GM12878 (cell line): ENCODE data around the gene PDCD10.

Experiments used
- CHD4 ChIP-seq: fragments of 200-600 bp; sonication (generic); IDR thresholded peaks from 2 replicates; pipeline ENCODE4 v1.6.1; 2016; ENCODE audit warnings: mild to moderate bottlenecking
- EP300 ChIP-seq, 2 experiments: fragments of 150-350 bp in 1 of 2; IDR thresholded peaks; 2 replicates each; pipeline ENCODE4 v1.6.1; 2011 to 2012; ENCODE audit warnings: low read depth in 2 of 2, low read length in 2 of 2, borderline replicate concordance in 1 of 2, improper control_type of control experiment in 1 of 2, inconsistent platforms in 1 of 2; ENCODE audit not compliant: control insufficient read depth in 1 of 2
- GATAD2B ChIP-seq: fragments of 450-650 bp; conservative IDR thresholded peaks from 2 replicates; pipeline ENCODE4 v1.6.1; 2017; ENCODE audit warnings: low read depth, mild to moderate bottlenecking, moderate library complexity
- JUND ChIP-seq: IDR thresholded peaks from 2 replicates; pipeline ENCODE4 v1.6.1; 2012; ENCODE audit warnings: low read depth, mild to moderate bottlenecking, low read length, improper control_type of control experiment, moderate library complexity
- MEF2B ChIP-seq: fragments of 450-650 bp; IDR thresholded peaks from 2 replicates; pipeline ENCODE4 v1.6.1; 2018; ENCODE audit warnings: mild to moderate bottlenecking, moderate library complexity; ENCODE audit not compliant: partially characterized antibody, poor library complexity, severe bottlenecking
- NFIC ChIP-seq: IDR thresholded peaks from 2 replicates; pipeline ENCODE4 v1.6.1; 2012; ENCODE audit warnings: low read depth, mild to moderate bottlenecking, inconsistent platforms, low read length, moderate library complexity
- POLR2AphosphoS2 ChIP-seq: IDR thresholded peaks from 2 replicates; pipeline ENCODE4 v1.6.1; 2011; ENCODE audit warnings: low read depth, mild to moderate bottlenecking, low read length, improper control_type of control experiment, moderate library complexity
- TCF7 ChIP-seq: IDR thresholded peaks from 2 replicates; pipeline ENCODE4 v1.6.1; 2014; ENCODE audit warnings: antibody characterized with exemption, borderline replicate concordance
- TF ChIP-seq, protein P1 (sequence below), 3 experiments: IDR thresholded peaks in 2 of 3; conservative IDR thresholded peaks in 1 of 3; 2 replicates each; pipeline ENCODE4 v1.5.1; 2011; ENCODE audit warnings: low read depth in 3 of 3, low read length in 3 of 3, mild to moderate bottlenecking in 3 of 3, control low read depth in 2 of 3, moderate library complexity in 2 of 3, inconsistent platforms in 1 of 3, mixed read lengths in 1 of 3; ENCODE audit not compliant: control insufficient read depth in 2 of 3, insufficient read depth in 1 of 3; ENCODE audit errors: extremely low read depth in 1 of 3
- TF ChIP-seq, protein P2 (sequence below): IDR thresholded peaks from 2 replicates; pipeline ENCODE4 v1.6.1; 2012; ENCODE audit warnings: mild to moderate bottlenecking, low read depth, low read length
- TF ChIP-seq, protein P3 (sequence below): IDR thresholded peaks from 2 replicates; pipeline ENCODE4 v1.6.1; 2011; ENCODE audit warnings: borderline replicate concordance, low read depth, mild to moderate bottlenecking, moderate library complexity, low read length; ENCODE audit not compliant: insufficient read depth, poor library complexity, severe bottlenecking

DNA sequence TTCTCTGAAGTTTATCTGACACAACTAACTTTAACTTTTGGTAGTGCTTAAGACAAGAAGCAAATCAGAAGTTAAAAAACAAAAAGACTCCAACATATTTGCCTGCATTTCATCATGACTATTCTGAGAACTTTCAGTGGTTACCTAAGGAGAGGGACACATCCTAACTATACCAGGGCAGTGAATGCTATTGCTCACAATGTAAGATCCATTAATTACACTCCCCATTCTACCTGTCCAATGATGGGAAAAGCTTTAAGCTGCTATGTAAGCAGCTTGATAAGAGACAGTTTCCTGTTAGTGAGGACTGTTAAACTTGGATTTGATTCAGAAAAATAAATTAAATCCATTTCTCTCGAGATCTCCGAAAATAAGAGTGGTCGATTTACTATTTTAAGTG lies 38.3 kb upstream of the PDCD10 start:
- TF ChIP-seq MEF2B: no peak
- no peak for TF ChIP-seq CHD4
- TF ChIP-seq NFIC: no peak
- TF ChIP-seq, protein P1, sequence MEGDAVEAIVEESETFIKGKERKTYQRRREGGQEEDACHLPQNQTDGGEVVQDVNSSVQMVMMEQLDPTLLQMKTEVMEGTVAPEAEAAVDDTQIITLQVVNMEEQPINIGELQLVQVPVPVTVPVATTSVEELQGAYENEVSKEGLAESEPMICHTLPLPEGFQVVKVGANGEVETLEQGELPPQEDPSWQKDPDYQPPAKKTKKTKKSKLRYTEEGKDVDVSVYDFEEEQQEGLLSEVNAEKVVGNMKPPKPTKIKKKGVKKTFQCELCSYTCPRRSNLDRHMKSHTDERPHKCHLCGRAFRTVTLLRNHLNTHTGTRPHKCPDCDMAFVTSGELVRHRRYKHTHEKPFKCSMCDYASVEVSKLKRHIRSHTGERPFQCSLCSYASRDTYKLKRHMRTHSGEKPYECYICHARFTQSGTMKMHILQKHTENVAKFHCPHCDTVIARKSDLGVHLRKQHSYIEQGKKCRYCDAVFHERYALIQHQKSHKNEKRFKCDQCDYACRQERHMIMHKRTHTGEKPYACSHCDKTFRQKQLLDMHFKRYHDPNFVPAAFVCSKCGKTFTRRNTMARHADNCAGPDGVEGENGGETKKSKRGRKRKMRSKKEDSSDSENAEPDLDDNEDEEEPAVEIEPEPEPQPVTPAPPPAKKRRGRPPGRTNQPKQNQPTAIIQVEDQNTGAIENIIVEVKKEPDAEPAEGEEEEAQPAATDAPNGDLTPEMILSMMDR (IDR thresholded peaks at IDR 0.05 in 2 of 3, conservative IDR thresholded peaks at IDR 0.05 in 1 of 3; ENCODE audit: control insufficient read depth in 2 of 3, extremely low read depth in 1 of 3, insufficient read depth in 1 of 3, low read depth in 3 of 3, low read length in 3 of 3): no peak
- no peak for TF ChIP-seq GATAD2B
- no peak for TF ChIP-seq TCF7
- TF ChIP-seq, protein P2, sequence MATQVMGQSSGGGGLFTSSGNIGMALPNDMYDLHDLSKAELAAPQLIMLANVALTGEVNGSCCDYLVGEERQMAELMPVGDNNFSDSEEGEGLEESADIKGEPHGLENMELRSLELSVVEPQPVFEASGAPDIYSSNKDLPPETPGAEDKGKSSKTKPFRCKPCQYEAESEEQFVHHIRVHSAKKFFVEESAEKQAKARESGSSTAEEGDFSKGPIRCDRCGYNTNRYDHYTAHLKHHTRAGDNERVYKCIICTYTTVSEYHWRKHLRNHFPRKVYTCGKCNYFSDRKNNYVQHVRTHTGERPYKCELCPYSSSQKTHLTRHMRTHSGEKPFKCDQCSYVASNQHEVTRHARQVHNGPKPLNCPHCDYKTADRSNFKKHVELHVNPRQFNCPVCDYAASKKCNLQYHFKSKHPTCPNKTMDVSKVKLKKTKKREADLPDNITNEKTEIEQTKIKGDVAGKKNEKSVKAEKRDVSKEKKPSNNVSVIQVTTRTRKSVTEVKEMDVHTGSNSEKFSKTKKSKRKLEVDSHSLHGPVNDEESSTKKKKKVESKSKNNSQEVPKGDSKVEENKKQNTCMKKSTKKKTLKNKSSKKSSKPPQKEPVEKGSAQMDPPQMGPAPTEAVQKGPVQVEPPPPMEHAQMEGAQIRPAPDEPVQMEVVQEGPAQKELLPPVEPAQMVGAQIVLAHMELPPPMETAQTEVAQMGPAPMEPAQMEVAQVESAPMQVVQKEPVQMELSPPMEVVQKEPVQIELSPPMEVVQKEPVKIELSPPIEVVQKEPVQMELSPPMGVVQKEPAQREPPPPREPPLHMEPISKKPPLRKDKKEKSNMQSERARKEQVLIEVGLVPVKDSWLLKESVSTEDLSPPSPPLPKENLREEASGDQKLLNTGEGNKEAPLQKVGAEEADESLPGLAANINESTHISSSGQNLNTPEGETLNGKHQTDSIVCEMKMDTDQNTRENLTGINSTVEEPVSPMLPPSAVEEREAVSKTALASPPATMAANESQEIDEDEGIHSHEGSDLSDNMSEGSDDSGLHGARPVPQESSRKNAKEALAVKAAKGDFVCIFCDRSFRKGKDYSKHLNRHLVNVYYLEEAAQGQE: no peak
- no peak for TF ChIP-seq EP300 (IDR thresholded peaks at IDR 0.05; ENCODE audit: borderline replicate concordance in 1 of 2, control insufficient read depth in 1 of 2, low read depth in 2 of 2, low read length in 2 of 2)
- no peak for TF ChIP-seq JUND
- TF ChIP-seq, protein P3, sequence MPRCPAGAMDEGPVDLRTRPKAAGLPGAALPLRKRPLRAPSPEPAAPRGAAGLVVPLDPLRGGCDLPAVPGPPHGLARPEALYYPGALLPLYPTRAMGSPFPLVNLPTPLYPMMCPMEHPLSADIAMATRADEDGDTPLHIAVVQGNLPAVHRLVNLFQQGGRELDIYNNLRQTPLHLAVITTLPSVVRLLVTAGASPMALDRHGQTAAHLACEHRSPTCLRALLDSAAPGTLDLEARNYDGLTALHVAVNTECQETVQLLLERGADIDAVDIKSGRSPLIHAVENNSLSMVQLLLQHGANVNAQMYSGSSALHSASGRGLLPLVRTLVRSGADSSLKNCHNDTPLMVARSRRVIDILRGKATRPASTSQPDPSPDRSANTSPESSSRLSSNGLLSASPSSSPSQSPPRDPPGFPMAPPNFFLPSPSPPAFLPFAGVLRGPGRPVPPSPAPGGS: no peak
- no peak for TF ChIP-seq POLR2AphosphoS2
